ENCODE data around the gene SCML2. TPM values are rescaled to one million over a fixed set of nuclear protein-coding genes. Genes with fewer than 3 reads are reported as not detected.

The SCML2 gene
- total and polyA plus RNA-seq, 2 of the 13 experiments (the other 11 are each of a cell fraction or from before 2014, with no cell fraction given): 5.1 to 7.6 TPM

GRCh38 chrX:18297251-18297650 lies 57.2 kb downstream of the SCML2 start:
- no peaks in the 10 kb centered on the region for H4K20me1 ChIP-seq (ENCODE audit: insufficient read depth, low read length)
- no peaks in the 10 kb centered on the region for H3K27me3 ChIP-seq (ENCODE audit: control insufficient read depth in 1 of 2, insufficient read depth in 2 of 2, low read length in 2 of 2)
- H3K27ac ChIP-seq (ENCODE audit: extremely low read length, insufficient read depth, low read length): no peak overlapping the region
- WGBS (ENCODE audit: low lambda C conversion rate): 88% methylated on average over 2 of the region's 2 CpGs
- BruUV-seq (replicated peaks): no TSS peak
- no peaks in the 10 kb centered on the region for H3K79me2 ChIP-seq (ENCODE audit: insufficient read depth, low read length)
- no peak overlapping the region for H3K4me3 ChIP-seq (replicated peaks in 1 of 3; ENCODE audit: insufficient read depth in 1 of 3, low read depth in 2 of 3, low read length in 3 of 3)
- ChIA-PET CTCF (ENCODE audit: low intra/inter-chr PET ratio, low total read pairs) (no interaction called here), POLR2A (no interaction called here)
- FAIRE-seq (no peak), DNase-seq (ENCODE audit: low spot score) (no peak), ATAC-seq (no peak)
- H3K4me2 ChIP-seq (ENCODE audit: low read depth, low read length): no peak overlapping the region
- TF ChIP-seq ZNF740 (CRISPR knock-in tag; IDR thresholded peaks at IDR 0.05) (no peak), ZNF550 (CRISPR knock-in tag; IDR thresholded peaks at IDR 0.05; ENCODE audit: borderline replicate concordance) (no peak), NR2F6 (IDR thresholded peaks at IDR 0.05) (no peak), NR2F6 (CRISPR knock-in tag; IDR thresholded peaks at IDR 0.05) (no peak), DNMT3B (CRISPR knock-in tag; conservative IDR thresholded peaks at IDR 0.05) (no peak), SNAPC4 (CRISPR knock-in tag; IDR thresholded peaks at IDR 0.05) (no peak), TAF15 (IDR thresholded peaks at IDR 0.05; ENCODE audit: low read depth, low read length, poor library complexity, severe bottlenecking) (no peak), IRX3 (CRISPR knock-in tag; IDR thresholded peaks at IDR 0.05; ENCODE audit: borderline replicate concordance, low read depth) (no peak), HOXA5 (CRISPR knock-in tag; IDR thresholded peaks at IDR 0.05) (no peak)
- H2AFZ ChIP-seq (ENCODE audit: low read length): no peak overlapping the region
- H3K36me3 ChIP-seq (replicated peaks in 1 of 2; ENCODE audit: control insufficient read depth in 1 of 2, insufficient read depth in 2 of 2, low read length in 2 of 2): peaks cover 0 to 1% of the 10 kb centered on the region in 2 experiments; a peak in 1 of 5 replicates
- no peak overlapping the region for H3K9ac ChIP-seq (ENCODE audit: insufficient read depth, low read depth, low read length)
- in situ Hi-C loops (cut with HindIII; ENCODE audit: extremely low pct_ligation_motif_present, low pct_unique_long_range_greater_than_20kb) (no loop called here), intact Hi-C loops (cut with micrococcal nuclease; ENCODE audit: unreplicated experiment) (no loop called here)
- H3K4me1 ChIP-seq (ENCODE audit: insufficient read depth, low read length): no peaks in the 10 kb centered on the region
- no peaks in the 10 kb centered on the region for H3K9me3 ChIP-seq (ENCODE audit: low read length)

Data from HepG2 (cell line).